Endothelial cell of umbilical vein (primary cell): ENCODE data around the gene AXDND1. TPM values are rescaled to one million over a fixed set of nuclear protein-coding genes. Genes with fewer than 3 reads are reported as not detected.

Experiments used
- BruUV-seq: library from RNA; stranded (reverse); fragments of 400-500 nt; replicated peaks from 2 replicates; lab custom pipeline; 2021; lab: Mats Ljungman, UMichigan
- CTCF ChIA-PET: fragments of 300-600, 350-600 bp; sonication (Branson Sonifier 250); formaldehyde crosslinking; loops from one replicate; lab custom pipeline; 2021; ENCODE audit warnings: antibody characterized with exemption, inconsistent platforms; lab: Charles Lee
- POLR2A ChIA-PET: fragments of 300-600, 350-600 bp; sonication (Branson Sonifier 250); formaldehyde crosslinking; loops from one replicate; lab custom pipeline; 2021; ENCODE audit warnings: antibody characterized with exemption, inconsistent platforms; lab: Charles Lee
- DNase-seq: peaks from one replicate; pipeline ENCODE4 v3.0.0-alpha.2; 2011; ENCODE audit warnings: low read depth, low spot score
- FAIRE-seq: peaks from 2 replicates; lab custom pipeline; 2011; peaks lifted over from hg19 to GRCh38; lab: Jason Lieb, UNC
- H2AFZ ChIP-seq: 2 replicates; pipeline ENCODE4 v1.6.0; 2012; ENCODE audit warnings: low read depth, low read length, control low read depth, inconsistent platforms
- H3K27ac ChIP-seq: 2 replicates; pipeline ENCODE4 v1.5.1; 2011; ENCODE audit warnings: low read depth, mild to moderate bottlenecking, control low read depth, low read length, moderate library complexity; ENCODE audit not compliant: insufficient read depth
- H3K27me3 ChIP-seq, 2 experiments: 2 replicates each; pipeline versions ENCODE4 v1.6.0 to v1.6.1; 2011; ENCODE audit warnings: low read length in 2 of 2, mixed read lengths in 1 of 2; ENCODE audit not compliant: control insufficient read depth in 2 of 2, insufficient read depth in 2 of 2
- H3K36me3 ChIP-seq, 2 experiments: 2 replicates in 1 of 2; 3 replicates in 1 of 2; pipeline ENCODE4 v1.5.1; 2011; ENCODE audit warnings: low read length in 2 of 2, mild to moderate bottlenecking in 1 of 2, moderate library complexity in 1 of 2; ENCODE audit not compliant: control insufficient read depth in 2 of 2, insufficient read depth in 2 of 2; ENCODE audit errors: extremely low read depth in 1 of 2
- H3K4me1 ChIP-seq: 3 replicates; pipeline ENCODE4 v1.5.1; 2011; ENCODE audit warnings: mild to moderate bottlenecking, low read length; ENCODE audit not compliant: control insufficient read depth, insufficient read depth; ENCODE audit errors: extremely low read depth
- H3K4me2 ChIP-seq: 2 replicates; pipeline ENCODE4 v1.6.1; 2011; ENCODE audit warnings: low read length, control low read depth, mixed read lengths; ENCODE audit not compliant: insufficient read depth
- H3K4me3 ChIP-seq, 3 experiments: fragments of 200-600 bp in 1 of 3; sonication (generic), shearing (Covaris generic) in 1 of 3; replicated peaks in 1 of 3; 2 replicates each; pipeline ENCODE4 v1.5.1; 2011 to 2016; ENCODE audit warnings: control low read depth in 3 of 3, low read length in 3 of 3, mild to moderate bottlenecking in 2 of 3, inconsistent platforms in 1 of 3, low read depth in 1 of 3, moderate library complexity in 1 of 3; ENCODE audit not compliant: insufficient read depth in 1 of 3
- H3K79me2 ChIP-seq: 2 replicates; pipeline ENCODE4 v1.6.0; 2012; ENCODE audit warnings: low read length, inconsistent platforms; ENCODE audit not compliant: control insufficient read depth, insufficient read depth
- H3K9ac ChIP-seq: replicated peaks from 2 replicates; pipeline ENCODE3; 2011; ENCODE audit warnings: low read length, control low read depth; ENCODE audit not compliant: insufficient read depth; ENCODE audit errors: extremely low read depth
- H3K9me1 ChIP-seq: replicated peaks from 3 replicates; pipeline ENCODE4 v1.6.0; 2011; ENCODE audit warnings: mild to moderate bottlenecking, low read length; ENCODE audit not compliant: control insufficient read depth, insufficient read depth; ENCODE audit errors: extremely low read depth
- H3K9me3 ChIP-seq: replicated peaks from 2 replicates; pipeline ENCODE4 v1.5.1; 2012; ENCODE audit warnings: low read length, inconsistent platforms; ENCODE audit not compliant: control insufficient read depth, insufficient read depth
- H4K20me1 ChIP-seq: replicated peaks from 2 replicates; pipeline ENCODE3; 2011; ENCODE audit warnings: mild to moderate bottlenecking, low read length; ENCODE audit not compliant: control insufficient read depth, insufficient read depth; ENCODE audit errors: extremely low read depth
- EZH2 ChIP-seq: IDR thresholded peaks from 2 replicates; pipeline ENCODE4 v1.6.1; 2012; ENCODE audit warnings: borderline replicate concordance, low read depth, mild to moderate bottlenecking, moderate library complexity, low read length, inconsistent platforms; ENCODE audit not compliant: severe bottlenecking
- FOS ChIP-seq: IDR thresholded peaks from 2 replicates; pipeline ENCODE4 v1.6.1; 2011; ENCODE audit warnings: mild to moderate bottlenecking, low read length, moderate library complexity, borderline replicate concordance; ENCODE audit not compliant: insufficient read depth
- GATA2 ChIP-seq: IDR thresholded peaks from 2 replicates; pipeline ENCODE4 v1.7.0; 2011; ENCODE audit warnings: low read depth, mild to moderate bottlenecking, moderate library complexity, mixed read lengths, low read length; ENCODE audit not compliant: insufficient read length, insufficient read depth
- JUN ChIP-seq: IDR thresholded peaks from 2 replicates; pipeline ENCODE4 v1.6.1; 2011; ENCODE audit warnings: borderline replicate concordance, low read depth; ENCODE audit not compliant: insufficient read length, insufficient read depth
- MYC ChIP-seq: IDR thresholded peaks from one replicate; pipeline ENCODE4 v1.6.1; 2011; ENCODE audit warnings: mild to moderate bottlenecking, low read depth, low read length
- POLR2A ChIP-seq: IDR thresholded peaks from 2 replicates; pipeline ENCODE4 v1.6.1; 2012; ENCODE audit warnings: low read depth, mild to moderate bottlenecking, control low read depth, low read length
- POLR2AphosphoS5 ChIP-seq: IDR thresholded peaks from 2 replicates; pipeline ENCODE4 v1.6.1; 2012; ENCODE audit warnings: low read depth, mild to moderate bottlenecking, control low read depth, low read length, moderate library complexity; ENCODE audit not compliant: insufficient read depth
- dilution Hi-C: fragments of 300-500 bp; cut with MboI; formaldehyde crosslinking; loops from one replicate; pipeline ENCODE4 v1.15.0; 2019; ENCODE audit warnings: low sequenced_read_pairs; ENCODE audit not compliant: extremely low pct_ligation_motif_present
- intact Hi-C: fragments of 100-400 bp; cut with micrococcal nuclease; formaldehyde crosslinking; loops from one replicate; pipeline ENCODE4 v1.10.0; 2022
- polyA plus RNA-seq, 4 experiments: library from polyadenylated mRNA; depleted of rRNA in 3 of 4; stranded (reverse) in 3 of 4; unstranded in 1 of 4; fragments of >200 nt; gene quantifications; 2 replicates each; pipeline versions ENCODE4 v1.2.1 to v1.2.3, GENCODE V29; 2011 to 2012; ENCODE audit warnings: missing spikeins in 1 of 4
- total RNA-seq: library from RNA; stranded (reverse); gene quantifications from 2 replicates; pipeline ENCODE4 v1.2.3, GENCODE V29; 2021
- TF ChIP-seq, protein P1 (sequence below): IDR thresholded peaks from 2 replicates; pipeline ENCODE4 v1.6.1; 2011; ENCODE audit not compliant: insufficient read depth, insufficient read length
- TF ChIP-seq, protein P2 (sequence below), 2 donors: IDR thresholded peaks; 1 replicate in 1 of 2; 2 replicates in 1 of 2; pipeline ENCODE4 v1.5.1; 2011; ENCODE audit warnings: low read length in 2 of 2, mild to moderate bottlenecking in 2 of 2, moderate library complexity in 2 of 2, control low read depth in 1 of 2, inconsistent platforms in 1 of 2, low read depth in 1 of 2; ENCODE audit not compliant: insufficient read depth in 1 of 2; ENCODE audit errors: extremely low read depth in 1 of 2

The AXDND1 gene
- total and polyA plus RNA-seq, 2 donors (not counting 3 experiments of a cell fraction or from before 2014, with no cell fraction given) = 0.17 TPM; not detected in 1

DNA sequence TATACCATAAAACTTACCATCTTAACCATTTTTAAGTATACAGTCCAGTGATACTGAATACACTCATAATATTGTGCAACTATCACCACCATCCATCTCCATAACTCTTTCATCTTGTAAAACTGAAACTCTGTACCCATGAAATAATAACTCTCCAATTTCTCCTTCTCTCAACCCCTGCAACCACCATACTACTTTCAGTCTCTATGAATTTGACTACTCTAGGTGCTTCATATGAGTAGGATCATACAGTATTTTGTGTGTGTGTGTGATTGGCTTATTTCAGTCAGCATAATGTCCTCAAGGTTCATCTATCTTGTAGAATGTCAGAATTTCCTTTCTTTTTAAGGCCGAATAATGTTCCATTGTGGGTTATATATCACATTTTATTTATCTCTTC lies 192.3 kb downstream of the AXDND1 start:
- TF ChIP-seq, protein P1, sequence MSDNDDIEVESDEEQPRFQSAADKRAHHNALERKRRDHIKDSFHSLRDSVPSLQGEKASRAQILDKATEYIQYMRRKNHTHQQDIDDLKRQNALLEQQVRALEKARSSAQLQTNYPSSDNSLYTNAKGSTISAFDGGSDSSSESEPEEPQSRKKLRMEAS = no peak
- TF ChIP-seq EZH2 (no peak), GATA2 (no peak), JUN (no peak), POLR2AphosphoS5 (no peak), MYC (no peak), POLR2A (no peak), FOS (no peak)
- TF ChIP-seq, protein P2, sequence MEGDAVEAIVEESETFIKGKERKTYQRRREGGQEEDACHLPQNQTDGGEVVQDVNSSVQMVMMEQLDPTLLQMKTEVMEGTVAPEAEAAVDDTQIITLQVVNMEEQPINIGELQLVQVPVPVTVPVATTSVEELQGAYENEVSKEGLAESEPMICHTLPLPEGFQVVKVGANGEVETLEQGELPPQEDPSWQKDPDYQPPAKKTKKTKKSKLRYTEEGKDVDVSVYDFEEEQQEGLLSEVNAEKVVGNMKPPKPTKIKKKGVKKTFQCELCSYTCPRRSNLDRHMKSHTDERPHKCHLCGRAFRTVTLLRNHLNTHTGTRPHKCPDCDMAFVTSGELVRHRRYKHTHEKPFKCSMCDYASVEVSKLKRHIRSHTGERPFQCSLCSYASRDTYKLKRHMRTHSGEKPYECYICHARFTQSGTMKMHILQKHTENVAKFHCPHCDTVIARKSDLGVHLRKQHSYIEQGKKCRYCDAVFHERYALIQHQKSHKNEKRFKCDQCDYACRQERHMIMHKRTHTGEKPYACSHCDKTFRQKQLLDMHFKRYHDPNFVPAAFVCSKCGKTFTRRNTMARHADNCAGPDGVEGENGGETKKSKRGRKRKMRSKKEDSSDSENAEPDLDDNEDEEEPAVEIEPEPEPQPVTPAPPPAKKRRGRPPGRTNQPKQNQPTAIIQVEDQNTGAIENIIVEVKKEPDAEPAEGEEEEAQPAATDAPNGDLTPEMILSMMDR (IDR thresholded peaks at IDR 0.05; ENCODE audit: extremely low read depth in 1 of 2, insufficient read depth in 1 of 2, low read depth in 1 of 2, low read length in 2 of 2) = no peak
- Histone ChIP-seq H3K4me1 (no peaks in the 10 kb centered on the region), H3K27ac (no peak overlapping the region), H2AFZ (no peak overlapping the region), H4K20me1 (no peaks in the 10 kb centered on the region), H3K36me3 (no peaks in the 10 kb centered on the region), H3K9me1 (no peaks in the 10 kb centered on the region), H3K4me3 (no peak overlapping the region), H3K79me2 (no peaks in the 10 kb centered on the region), H3K9me3 (no peaks in the 10 kb centered on the region), H3K27me3 (peaks cover 3% of the 10 kb centered on the region in 2 experiments), H3K4me2 (no peak overlapping the region), H3K9ac (no peak overlapping the region)
- ChIA-PET CTCF (no interaction called here), POLR2A (no interaction called here)
- intact Hi-C loops (no loop called here), dilution Hi-C loops (no loop called here)
- DNase-seq (no peak), FAIRE-seq (no peak)
- no TSS peak for BruUV-seq
